ENCODE data around the gene LRRC14B. TPM values are rescaled to one million over a fixed set of nuclear protein-coding genes. Genes with fewer than 3 reads are reported as not detected.

The LRRC14B gene
- polyA plus RNA-seq, 1 donor (not counting 4 experiments of a cell fraction or from before 2014, with no cell fraction given) = not detected

DNA sequence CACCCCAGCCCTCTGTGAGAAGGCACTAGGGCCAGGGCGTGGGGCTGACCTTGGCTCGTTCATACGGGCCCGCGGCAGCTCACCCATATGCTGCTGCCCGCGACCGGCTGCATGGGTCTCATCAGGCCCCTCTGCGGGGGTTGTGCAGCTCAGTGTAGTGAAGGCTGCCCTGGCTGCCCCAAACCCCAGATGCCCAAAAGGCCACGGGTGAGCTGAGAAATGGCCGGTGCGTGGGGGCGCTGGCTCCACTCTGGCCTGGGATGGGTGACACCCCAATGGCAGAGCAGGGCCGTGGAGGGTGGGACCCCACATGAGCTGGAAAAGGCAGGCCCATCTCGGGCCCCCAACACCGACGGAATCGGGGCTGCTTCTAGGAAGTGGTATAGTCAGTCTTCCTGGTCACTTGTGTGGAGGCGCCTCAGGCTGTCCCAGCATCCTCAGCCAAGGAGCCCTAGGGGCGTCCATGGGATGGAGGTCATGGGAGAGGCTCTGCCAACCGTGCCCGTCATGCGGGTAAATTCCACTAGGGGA, 19.4 kb upstream of the LRRC14B start:
- dilution Hi-C loops (cut with MboI; ENCODE audit: extremely low pct_ligation_motif_present, low sequenced_read_pairs) = no loop called here
- Histone ChIP-seq H3K79me2 (ENCODE audit: control insufficient read depth, insufficient read depth, low read length) (no peaks in the 10 kb centered on the region), H3K9me3 (ENCODE audit: control insufficient read depth, low read depth, low read length) (no peaks in the 10 kb centered on the region), H3K9me1 (ENCODE audit: control insufficient read depth, extremely low read depth, insufficient read depth, low read length) (no peaks in the 10 kb centered on the region), H3K4me2 (ENCODE audit: control insufficient read depth, extremely low read depth, insufficient read depth, low read depth, low read length) (no peak overlapping the region), H3K27ac (ENCODE audit: control insufficient read depth, insufficient read depth, low read length) (no peak overlapping the region), H3K4me1 (ENCODE audit: control insufficient read depth, extremely low read depth, insufficient read depth, low read length) (no peaks in the 10 kb centered on the region), H3K4me3 (ENCODE audit: control insufficient read depth in 2 of 3, extremely low read depth in 1 of 3, insufficient read depth in 2 of 3, low read depth in 1 of 3, low read length in 3 of 3) (no peak overlapping the region), H2AFZ (ENCODE audit: control insufficient read depth, low read length) (no peak overlapping the region), H4K20me1 (ENCODE audit: control insufficient read depth, extremely low read depth, insufficient read depth, low read length) (no peaks in the 10 kb centered on the region), H3K9ac (ENCODE audit: control insufficient read depth, extremely low read depth, insufficient read depth, low read length) (no peak overlapping the region), H3K36me3 (ENCODE audit: control insufficient read depth in 2 of 2, extremely low read depth in 1 of 2, insufficient read depth in 2 of 2, low read length in 2 of 2) (no peaks in the 10 kb centered on the region), H3K27me3 (ENCODE audit: control insufficient read depth, extremely low read depth, insufficient read depth, low read length) (peaks cover 3% of the 10 kb centered on the region)
- no peak for DNase-seq (ENCODE audit: low read depth, low spot score)
- no peak for FAIRE-seq
- TF ChIP-seq, protein P1, sequence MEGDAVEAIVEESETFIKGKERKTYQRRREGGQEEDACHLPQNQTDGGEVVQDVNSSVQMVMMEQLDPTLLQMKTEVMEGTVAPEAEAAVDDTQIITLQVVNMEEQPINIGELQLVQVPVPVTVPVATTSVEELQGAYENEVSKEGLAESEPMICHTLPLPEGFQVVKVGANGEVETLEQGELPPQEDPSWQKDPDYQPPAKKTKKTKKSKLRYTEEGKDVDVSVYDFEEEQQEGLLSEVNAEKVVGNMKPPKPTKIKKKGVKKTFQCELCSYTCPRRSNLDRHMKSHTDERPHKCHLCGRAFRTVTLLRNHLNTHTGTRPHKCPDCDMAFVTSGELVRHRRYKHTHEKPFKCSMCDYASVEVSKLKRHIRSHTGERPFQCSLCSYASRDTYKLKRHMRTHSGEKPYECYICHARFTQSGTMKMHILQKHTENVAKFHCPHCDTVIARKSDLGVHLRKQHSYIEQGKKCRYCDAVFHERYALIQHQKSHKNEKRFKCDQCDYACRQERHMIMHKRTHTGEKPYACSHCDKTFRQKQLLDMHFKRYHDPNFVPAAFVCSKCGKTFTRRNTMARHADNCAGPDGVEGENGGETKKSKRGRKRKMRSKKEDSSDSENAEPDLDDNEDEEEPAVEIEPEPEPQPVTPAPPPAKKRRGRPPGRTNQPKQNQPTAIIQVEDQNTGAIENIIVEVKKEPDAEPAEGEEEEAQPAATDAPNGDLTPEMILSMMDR (optimal IDR thresholded peaks at IDR 0.05 in 1 of 3, IDR thresholded peaks at IDR 0.05 in 1 of 3, conservative IDR thresholded peaks at IDR 0.05 in 1 of 3; ENCODE audit: extremely low read depth in 1 of 3, insufficient read depth in 2 of 3, low read length in 3 of 3) = no peak
- no peak for TF ChIP-seq EZH2 (IDR thresholded peaks at IDR 0.05; ENCODE audit: low read length)

DNA sequence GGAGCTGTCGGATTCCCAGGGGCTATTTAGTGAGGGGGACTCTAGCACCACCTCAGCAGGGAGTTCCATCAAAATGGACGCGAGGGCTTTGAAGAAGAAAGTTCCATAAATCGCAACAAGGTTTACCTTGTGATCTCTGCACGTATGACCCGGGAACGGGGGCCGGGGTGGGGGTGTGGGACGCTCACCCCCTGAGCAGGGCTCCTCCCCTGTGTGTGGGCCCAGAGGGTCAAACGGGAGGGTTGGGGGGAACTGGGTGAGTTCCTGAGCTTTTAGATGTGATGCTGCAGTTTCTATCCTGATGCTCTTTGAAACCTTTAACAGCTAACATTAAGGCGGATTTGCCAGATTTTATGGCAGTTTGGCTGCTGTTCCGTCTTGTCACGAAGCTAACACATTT, 18.9 kb upstream of the LRRC14B start:
- Histone ChIP-seq H3K36me3 (ENCODE audit: control insufficient read depth in 2 of 2, extremely low read depth in 1 of 2, insufficient read depth in 2 of 2, low read length in 2 of 2) (no peaks in the 10 kb centered on the region), H3K27ac (ENCODE audit: control insufficient read depth, insufficient read depth, low read length) (no peak overlapping the region), H3K27me3 (ENCODE audit: control insufficient read depth, extremely low read depth, insufficient read depth, low read length) (peaks cover 6% of the 10 kb centered on the region), H3K4me2 (ENCODE audit: control insufficient read depth, extremely low read depth, insufficient read depth, low read depth, low read length) (no peak overlapping the region), H3K9ac (ENCODE audit: control insufficient read depth, extremely low read depth, insufficient read depth, low read length) (no peak overlapping the region), H3K9me3 (ENCODE audit: control insufficient read depth, low read depth, low read length) (no peaks in the 10 kb centered on the region), H4K20me1 (ENCODE audit: control insufficient read depth, extremely low read depth, insufficient read depth, low read length) (no peaks in the 10 kb centered on the region), H3K79me2 (ENCODE audit: control insufficient read depth, insufficient read depth, low read length) (no peaks in the 10 kb centered on the region), H2AFZ (ENCODE audit: control insufficient read depth, low read length) (no peak overlapping the region), H3K4me3 (ENCODE audit: control insufficient read depth in 2 of 3, extremely low read depth in 1 of 3, insufficient read depth in 2 of 3, low read depth in 1 of 3, low read length in 3 of 3) (no peak overlapping the region), H3K9me1 (ENCODE audit: control insufficient read depth, extremely low read depth, insufficient read depth, low read length) (no peaks in the 10 kb centered on the region), H3K4me1 (ENCODE audit: control insufficient read depth, extremely low read depth, insufficient read depth, low read length) (no peaks in the 10 kb centered on the region)
- TF ChIP-seq, protein P1 (optimal IDR thresholded peaks at IDR 0.05 in 1 of 3, IDR thresholded peaks at IDR 0.05 in 1 of 3, conservative IDR thresholded peaks at IDR 0.05 in 1 of 3; ENCODE audit: extremely low read depth in 1 of 3, insufficient read depth in 2 of 3, low read length in 3 of 3) = no peak
- TF ChIP-seq EZH2 (IDR thresholded peaks at IDR 0.05; ENCODE audit: low read length) = no peak
- dilution Hi-C loops (cut with MboI; ENCODE audit: extremely low pct_ligation_motif_present, low sequenced_read_pairs) = no loop called here
- no peak for FAIRE-seq
- DNase-seq (ENCODE audit: low read depth, low spot score) = no peak
